ENCODE data around the gene PIM3.

GRCh38 chr22:49993649-49994360, 33.2 kb downstream of the PIM3 start:
- TF ChIP-seq POLR2A (IDR thresholded peaks at IDR 0.05) (no peak), CTCF (IDR thresholded peaks at IDR 0.05) (no peak)
